Measurements from ENCODE around the gene VMP1.

- no peak for TF ChIP-seq CTCF (conservative IDR thresholded peaks at IDR 0.05; ENCODE audit: low read depth, low read length)
- no peak for TF ChIP-seq POLR2A (IDR thresholded peaks at IDR 0.05; ENCODE audit: low read depth, low read length)
- no peak for TF ChIP-seq MAZ (IDR thresholded peaks at IDR 0.05; ENCODE audit: borderline replicate concordance, low read depth, low read length)
- TF ChIP-seq FOS (IDR thresholded peaks at IDR 0.05; ENCODE audit: low read depth, low read length) = no peak
- no peak for TF ChIP-seq RAD21 (IDR thresholded peaks at IDR 0.05; ENCODE audit: low read length)
- TF ChIP-seq CHD1 (IDR thresholded peaks at IDR 0.05; ENCODE audit: low read depth, low read length) = no peak
- no peak for TF ChIP-seq RCOR1 (IDR thresholded peaks at IDR 0.05; ENCODE audit: insufficient replicate concordance, low read length)
- TF ChIP-seq BHLHE40 (IDR thresholded peaks at IDR 0.05; ENCODE audit: low read depth, low read length) = no peak; the same call in 1 of the 2 replicates
- no peak for TF ChIP-seq MAFK (IDR thresholded peaks at IDR 0.05; ENCODE audit: low read depth, low read length)
- TF ChIP-seq ELK1 (IDR thresholded peaks at IDR 0.05; ENCODE audit: borderline replicate concordance, low read depth, low read length) = no peak
- no peak for TF ChIP-seq MXI1 (IDR thresholded peaks at IDR 0.05; ENCODE audit: borderline replicate concordance, low read depth, low read length)
- TF ChIP-seq USF2 (IDR thresholded peaks at IDR 0.05; ENCODE audit: low read depth, low read length) = no peak
- no peak for TF ChIP-seq RFX5 (IDR thresholded peaks at IDR 0.05; ENCODE audit: low read depth, low read length)
- TF ChIP-seq CEBPB (IDR thresholded peaks at IDR 0.05; ENCODE audit: low read depth, low read length) = no peak
Observed at GRCh38 chr17:59761385-59762048, 54.1 kb downstream of the VMP1 start.

All from IMR-90 (cell line).